NB4 (cell line): ENCODE measurements around the gene LRRC32.

Experiments used
- DNase-seq: peaks from one replicate; pipeline ENCODE4 v3.0.0; 2010; ENCODE audit warnings: low read depth
- H3K4me3 ChIP-seq: one replicate; pipeline ENCODE4 v1.5.1; 2011; ENCODE audit warnings: mild to moderate bottlenecking, low read depth, low read length, moderate library complexity
- MYC ChIP-seq: IDR thresholded peaks from 2 replicates; pipeline ENCODE4 v1.6.1; 2011; ENCODE audit warnings: low read depth, low read length
- POLR2A ChIP-seq: IDR thresholded peaks from 2 replicates; pipeline ENCODE4 v1.6.1; 2011; ENCODE audit warnings: mild to moderate bottlenecking; ENCODE audit not compliant: insufficient read length; ENCODE audit errors: extremely low read depth
- TF ChIP-seq, protein P1 (sequence below): IDR thresholded peaks from one replicate; pipeline ENCODE4 v1.5.1; 2012; ENCODE audit warnings: low read depth, low read length
- TF ChIP-seq, protein P2 (sequence below): IDR thresholded peaks from 2 replicates; pipeline ENCODE4 v1.6.1; 2011; ENCODE audit warnings: low read depth, low read length

The LRRC32 gene

DNA sequence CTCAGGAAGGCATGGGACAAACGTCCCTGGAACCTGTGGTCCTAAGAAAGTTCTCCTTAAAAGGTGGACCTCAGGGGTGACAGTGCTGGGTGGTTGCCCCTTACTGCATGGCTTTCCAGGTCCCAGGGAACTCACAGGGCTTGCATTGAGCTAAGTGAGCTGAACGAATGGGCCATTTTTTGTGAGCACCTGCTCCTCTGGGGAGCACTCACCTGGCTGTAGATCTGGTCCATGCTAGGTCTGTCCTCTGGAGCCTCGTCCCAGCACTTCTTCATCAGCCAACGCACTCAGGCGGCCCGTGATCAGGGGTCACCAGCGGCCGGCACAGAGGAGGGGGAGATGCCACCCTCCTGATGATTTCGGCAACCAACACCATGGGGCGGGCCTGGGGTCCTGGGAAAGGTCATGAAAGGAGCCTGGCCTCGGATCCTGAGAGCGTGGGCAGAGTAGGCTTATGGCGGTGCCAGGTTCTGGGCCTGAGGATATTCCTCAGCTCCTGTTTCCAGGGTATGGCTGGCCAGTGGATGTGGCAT lies 36.8 kb upstream of the LRRC32 start:
- no peak for DNase-seq
- TF ChIP-seq, protein P1, sequence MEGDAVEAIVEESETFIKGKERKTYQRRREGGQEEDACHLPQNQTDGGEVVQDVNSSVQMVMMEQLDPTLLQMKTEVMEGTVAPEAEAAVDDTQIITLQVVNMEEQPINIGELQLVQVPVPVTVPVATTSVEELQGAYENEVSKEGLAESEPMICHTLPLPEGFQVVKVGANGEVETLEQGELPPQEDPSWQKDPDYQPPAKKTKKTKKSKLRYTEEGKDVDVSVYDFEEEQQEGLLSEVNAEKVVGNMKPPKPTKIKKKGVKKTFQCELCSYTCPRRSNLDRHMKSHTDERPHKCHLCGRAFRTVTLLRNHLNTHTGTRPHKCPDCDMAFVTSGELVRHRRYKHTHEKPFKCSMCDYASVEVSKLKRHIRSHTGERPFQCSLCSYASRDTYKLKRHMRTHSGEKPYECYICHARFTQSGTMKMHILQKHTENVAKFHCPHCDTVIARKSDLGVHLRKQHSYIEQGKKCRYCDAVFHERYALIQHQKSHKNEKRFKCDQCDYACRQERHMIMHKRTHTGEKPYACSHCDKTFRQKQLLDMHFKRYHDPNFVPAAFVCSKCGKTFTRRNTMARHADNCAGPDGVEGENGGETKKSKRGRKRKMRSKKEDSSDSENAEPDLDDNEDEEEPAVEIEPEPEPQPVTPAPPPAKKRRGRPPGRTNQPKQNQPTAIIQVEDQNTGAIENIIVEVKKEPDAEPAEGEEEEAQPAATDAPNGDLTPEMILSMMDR, result no peak
- TF ChIP-seq POLR2A (no peak), MYC (no peak)
- TF ChIP-seq, protein P2, sequence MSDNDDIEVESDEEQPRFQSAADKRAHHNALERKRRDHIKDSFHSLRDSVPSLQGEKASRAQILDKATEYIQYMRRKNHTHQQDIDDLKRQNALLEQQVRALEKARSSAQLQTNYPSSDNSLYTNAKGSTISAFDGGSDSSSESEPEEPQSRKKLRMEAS, result no peak
- no peak overlapping the region for H3K4me3 ChIP-seq

DNA sequence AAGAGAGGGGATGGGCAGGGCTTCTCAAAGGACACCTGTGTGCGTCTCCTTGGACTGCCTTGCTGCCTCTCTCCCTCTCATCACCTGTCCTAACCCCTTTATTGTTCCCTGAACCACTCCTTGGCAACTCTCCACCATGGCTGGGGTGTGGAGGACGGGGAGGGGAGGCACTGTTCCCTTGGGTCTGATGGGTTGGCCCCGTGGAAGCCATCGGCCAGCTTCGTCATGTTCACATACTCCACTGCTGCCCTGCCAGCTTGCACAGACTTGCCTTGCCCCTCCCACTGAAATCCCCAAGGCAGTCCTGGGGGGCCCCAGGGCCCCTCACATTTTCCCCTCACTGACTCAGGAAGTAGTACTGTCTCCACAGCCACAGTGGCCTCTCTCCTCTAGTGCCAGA lies 36.1 kb upstream of the LRRC32 start:
- no peak for DNase-seq
- no peak for TF ChIP-seq POLR2A
- TF ChIP-seq MYC, result no peak
- TF ChIP-seq, protein P1, result no peak
- TF ChIP-seq, protein P2, result no peak
- H3K4me3 ChIP-seq, result no peak overlapping the region

DNA sequence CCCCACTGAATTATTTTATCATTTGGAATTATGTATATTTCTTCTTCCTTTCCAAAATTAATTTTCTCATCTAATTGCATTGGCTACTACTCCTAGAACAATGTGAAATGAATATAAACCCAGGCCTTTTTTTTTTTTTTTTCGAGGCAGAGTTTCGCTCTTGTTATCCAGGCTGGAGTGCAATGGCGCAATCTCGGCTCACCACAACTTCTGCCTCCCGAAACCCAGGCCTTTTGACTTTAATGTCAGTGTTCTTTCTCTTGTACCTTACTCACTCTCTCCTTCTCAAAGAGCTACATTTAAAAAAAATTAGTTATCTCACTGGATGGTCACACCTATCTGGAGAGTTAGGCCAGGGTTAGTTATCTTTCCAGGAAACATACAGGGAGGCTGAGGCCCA lies 35.3 kb upstream of the LRRC32 start:
- no peak overlapping the region for H3K4me3 ChIP-seq

DNA sequence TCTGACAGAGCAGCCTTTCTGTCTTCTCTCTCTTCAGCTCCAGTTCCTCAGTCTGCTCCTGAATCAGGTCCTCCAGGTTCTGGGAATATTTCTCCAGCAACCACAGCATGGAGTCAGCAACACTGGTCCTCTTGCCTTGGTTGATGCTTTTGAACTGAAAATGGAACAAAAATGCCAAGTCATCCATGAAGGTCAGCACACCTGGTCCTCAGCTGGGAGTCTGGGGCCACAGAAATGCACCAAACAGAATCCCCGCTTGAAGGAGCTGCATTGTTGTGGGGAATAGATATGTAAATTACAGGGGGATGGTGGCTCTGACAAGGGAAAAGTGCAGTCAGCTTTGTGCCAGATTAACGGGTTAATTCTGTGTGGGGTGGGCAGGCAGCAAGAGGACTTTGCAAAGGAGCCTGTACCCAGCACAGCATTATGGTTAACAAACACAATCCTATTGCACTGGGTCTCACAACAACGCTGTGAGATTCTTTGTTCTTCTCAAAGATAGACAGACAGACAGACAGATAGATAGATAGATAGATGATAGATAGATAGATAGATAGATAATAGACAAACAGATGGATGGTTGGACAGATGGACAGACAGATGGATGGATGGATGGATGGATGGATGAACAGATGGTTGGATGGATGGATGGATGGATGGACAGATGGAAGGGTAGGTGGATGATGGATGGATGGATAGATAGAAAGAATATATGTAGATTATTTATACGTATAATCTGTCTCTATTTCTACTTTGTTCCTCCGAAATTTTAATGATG lies 33.8 kb upstream of the LRRC32 start:
- DNase-seq, result no peak
- TF ChIP-seq, protein P1, result no peak
- TF ChIP-seq POLR2A (no peak), MYC (no peak)
- TF ChIP-seq, protein P2, result no peak
- no peak overlapping the region for H3K4me3 ChIP-seq

More for the DNA sequence above, 35.3 kb upstream of the LRRC32 start:
- TF ChIP-seq MYC, result no peak
- TF ChIP-seq, protein P1, result no peak
- TF ChIP-seq POLR2A, result no peak
- TF ChIP-seq, protein P2, result no peak
- no peak for DNase-seq

DNA sequence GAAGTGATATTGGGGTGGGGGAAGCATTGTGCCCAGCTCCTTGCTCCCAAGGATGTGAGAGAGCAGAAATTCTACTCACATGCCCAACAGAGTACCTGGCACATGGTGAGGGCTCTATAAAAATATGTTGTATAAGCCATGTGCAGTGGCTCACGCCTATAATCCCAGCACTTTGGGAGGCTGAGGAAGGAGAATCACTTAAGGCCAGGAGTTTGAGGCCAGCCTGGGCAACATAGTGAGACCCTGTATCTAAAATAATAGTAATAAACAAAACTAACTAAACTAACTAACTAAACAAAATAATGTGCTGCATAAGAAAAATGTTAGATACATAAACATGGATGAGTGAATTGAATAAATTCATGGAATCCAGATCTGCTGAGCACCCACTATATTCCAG lies 33.2 kb upstream of the LRRC32 start:
- no peak for DNase-seq
- TF ChIP-seq POLR2A (no peak), MYC (no peak)
- TF ChIP-seq, protein P1, result no peak
- TF ChIP-seq, protein P2, result no peak
- no peak overlapping the region for H3K4me3 ChIP-seq
